Measurements from ENCODE around the gene SCYGR3. TPM values are rescaled to one million over a fixed set of nuclear protein-coding genes. Genes with fewer than 3 reads are reported as not detected.

The SCYGR3 gene
- total RNA-seq, 1 experiment from 2014 or later = not detected

DNA sequence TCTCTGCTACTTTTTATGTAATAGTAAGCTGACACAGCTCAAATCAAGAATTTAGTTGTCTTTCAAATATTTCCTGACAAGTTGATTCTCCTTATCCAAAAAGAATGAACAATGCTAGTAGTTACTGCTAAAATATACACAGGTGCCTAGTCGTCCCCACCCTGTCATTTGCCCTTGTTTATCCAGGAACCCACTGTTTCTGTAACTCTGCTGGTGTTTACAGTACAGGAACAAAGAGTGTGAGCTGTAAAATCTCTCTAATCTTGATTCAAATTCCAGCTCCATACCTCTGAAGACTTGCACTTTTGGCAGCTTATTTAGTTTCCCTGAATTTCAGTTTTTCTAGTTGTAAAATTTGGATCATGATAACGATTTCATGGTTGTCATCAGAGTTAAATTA lies 37.1 kb downstream of the SCYGR3 start:
- Histone ChIP-seq H3K79me2 (ENCODE audit: insufficient read depth, low read length) (no peaks in the 10 kb centered on the region), H2BK15ac (ENCODE audit: low read depth, low read length) (no peak overlapping the region), H3K4me1 (ENCODE audit: insufficient read depth, low read length) (no peaks in the 10 kb centered on the region), H3K4me2 (ENCODE audit: insufficient read depth, insufficient read length, low read length) (no peak overlapping the region), H3K79me1 (ENCODE audit: insufficient read depth, low read depth, low read length, poor library complexity, severe bottlenecking) (no peaks in the 10 kb centered on the region), H2BK5ac (ENCODE audit: insufficient read length, low read length) (no peak overlapping the region), H3K4ac (ENCODE audit: low read depth, low read length) (no peak overlapping the region), H3K23me2 (ENCODE audit: insufficient read length, low read depth, low read length, poor library complexity, severe bottlenecking) (no peaks in the 10 kb centered on the region), H4K91ac (ENCODE audit: insufficient read length, low read depth, low read length) (no peak overlapping the region), H3K27me3 (ENCODE audit: insufficient read depth, low read length) (no peaks in the 10 kb centered on the region), H3K27ac (ENCODE audit: insufficient read length, low read depth, low read length) (no peak overlapping the region), H3K14ac (ENCODE audit: insufficient read depth, low read length) (no peak overlapping the region), H2BK120ac (ENCODE audit: low read depth, low read length, poor library complexity, severe bottlenecking) (no peak overlapping the region), H3K9me3 (ENCODE audit: control insufficient read depth, low read depth, low read length) (peaks cover 2% of the 10 kb centered on the region), H4K5ac (ENCODE audit: insufficient read length, low read depth, low read length) (no peak overlapping the region), H3K56ac (ENCODE audit: insufficient read length, low read depth, low read length) (no peak overlapping the region), H3T11ph (ENCODE audit: low read length) (no peak overlapping the region), H2AK5ac (ENCODE audit: insufficient read length, low read length) (no peak overlapping the region), H4K20me1 (ENCODE audit: control insufficient read depth, insufficient read depth, insufficient read length) (no peaks in the 10 kb centered on the region), H2BK20ac (ENCODE audit: low read depth, low read length, poor library complexity, severe bottlenecking) (no peak overlapping the region), H3K9ac (ENCODE audit: extremely low read depth, insufficient read length, low read length) (no peak overlapping the region), H2AFZ (ENCODE audit: low read length) (no peak overlapping the region), H3K18ac (ENCODE audit: insufficient read length, low read depth, low read length) (no peak overlapping the region), H3K23ac (ENCODE audit: insufficient read length, low read depth, low read length) (no peak overlapping the region), H2BK12ac (ENCODE audit: insufficient read length, low read depth, low read length) (no peak overlapping the region), H4K8ac (replicated peaks; ENCODE audit: insufficient read length, low read depth, low read length) (no peak overlapping the region)
- TF ChIP-seq, protein P1, sequence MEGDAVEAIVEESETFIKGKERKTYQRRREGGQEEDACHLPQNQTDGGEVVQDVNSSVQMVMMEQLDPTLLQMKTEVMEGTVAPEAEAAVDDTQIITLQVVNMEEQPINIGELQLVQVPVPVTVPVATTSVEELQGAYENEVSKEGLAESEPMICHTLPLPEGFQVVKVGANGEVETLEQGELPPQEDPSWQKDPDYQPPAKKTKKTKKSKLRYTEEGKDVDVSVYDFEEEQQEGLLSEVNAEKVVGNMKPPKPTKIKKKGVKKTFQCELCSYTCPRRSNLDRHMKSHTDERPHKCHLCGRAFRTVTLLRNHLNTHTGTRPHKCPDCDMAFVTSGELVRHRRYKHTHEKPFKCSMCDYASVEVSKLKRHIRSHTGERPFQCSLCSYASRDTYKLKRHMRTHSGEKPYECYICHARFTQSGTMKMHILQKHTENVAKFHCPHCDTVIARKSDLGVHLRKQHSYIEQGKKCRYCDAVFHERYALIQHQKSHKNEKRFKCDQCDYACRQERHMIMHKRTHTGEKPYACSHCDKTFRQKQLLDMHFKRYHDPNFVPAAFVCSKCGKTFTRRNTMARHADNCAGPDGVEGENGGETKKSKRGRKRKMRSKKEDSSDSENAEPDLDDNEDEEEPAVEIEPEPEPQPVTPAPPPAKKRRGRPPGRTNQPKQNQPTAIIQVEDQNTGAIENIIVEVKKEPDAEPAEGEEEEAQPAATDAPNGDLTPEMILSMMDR (conservative IDR thresholded peaks at IDR 0.05) = no peak
- no peak for DNase-seq
- no peaks in the 10 kb centered on the region for H3K27me3 Mint-ChIP-seq (ENCODE audit: low read depth)
- peaks cover 6 to 7% of the 10 kb centered on the region in 2 experiments for H3K4me1 Mint-ChIP-seq
- no peak overlapping the region for H3K27ac Mint-ChIP-seq
- H3K36me3 Mint-ChIP-seq (ENCODE audit: insufficient read depth in 1 of 3, low read depth in 3 of 3) = peaks cover 2 to 7% (median 3%) of the 10 kb centered on the region in 3 experiments; a peak in 5 of 7 replicates
- H3K4me3 Mint-ChIP-seq = no peak overlapping the region
- WGBS (ENCODE audit: extremely low coverage, insufficient read length, low lambda C conversion rate) = no CpG with 5 or more reads among the region's 2 CpGs
- H3K9me3 Mint-ChIP-seq = peaks cover 11 to 12% of the 10 kb centered on the region in 2 experiments
